GM19035 (cell line): ENCODE data around the gene ZFHX3.
A peak's percentile ranks its signal among the peaks of the same experiment; 100 is the strongest.

Experiments
- ATAC-seq: cut with Tn5 transposase; IDR thresholded peaks from one replicate; pipeline ENCODE4 v1.9.1; 2021; ENCODE audit not compliant: unreplicated experiment

The ZFHX3 gene

GRCh38 chr16:73057291-73058210, 9.6 kb upstream of the ZFHX3 start:
- peak; percentile 48 for ATAC-seq

GRCh38 chr16:73056921-73057290, 9.0 kb upstream of the ZFHX3 start:
- ATAC-seq = no peak

GRCh38 chr16:73056448-73056847, 8.5 kb upstream of the ZFHX3 start:
- ATAC-seq = no peak

- ATAC-seq = no peak
Measured at GRCh38 chr16:73054813-73055482, 7.0 kb upstream of the ZFHX3 start.

GRCh38 chr16:73054498-73054812, 6.5 kb upstream of the ZFHX3 start:
- ATAC-seq = no peak

- ATAC-seq = no peak
Measured at GRCh38 chr16:73054125-73054484, 6.2 kb upstream of the ZFHX3 start.

- ATAC-seq = no peak
Measured at GRCh38 chr16:73053364-73054124, 5.6 kb upstream of the ZFHX3 start.

- no peak for ATAC-seq
Measured at GRCh38 chr16:73053038-73053363, 5.1 kb upstream of the ZFHX3 start.

GRCh38 chr16:73052576-73052975, 4.6 kb upstream of the ZFHX3 start:
- ATAC-seq = no peak

- ATAC-seq = no peak
Measured at GRCh38 chr16:73051961-73052360, 4.0 kb upstream of the ZFHX3 start.

GRCh38 chr16:73051226-73051625, 3.3 kb upstream of the ZFHX3 start:
- ATAC-seq = no peak

- no peak for ATAC-seq
Measured at GRCh38 chr16:73050201-73051099, 2.5 kb upstream of the ZFHX3 start.

- ATAC-seq = no peak
Measured at GRCh38 chr16:73049511-73049910, 1.6 kb upstream of the ZFHX3 start.

- no peak for ATAC-seq
Measured at GRCh38 chr16:73049091-73049490, 1.2 kb upstream of the ZFHX3 start.

GRCh38 chr16:73048292-73049080, 558 bp upstream of the ZFHX3 start:
- no peak for ATAC-seq

GRCh38 chr16:73047221-73047535, 750 bp downstream of the ZFHX3 start:
- ATAC-seq = no peak

- no peak for ATAC-seq
Measured at GRCh38 chr16:73046849-73047214, 1.1 kb downstream of the ZFHX3 start.

- no peak for ATAC-seq
Measured at GRCh38 chr16:73046202-73046848, 1.6 kb downstream of the ZFHX3 start.

GRCh38 chr16:73043828-73044467, 4.0 kb downstream of the ZFHX3 start:
- ATAC-seq = no peak
